Measurements from ENCODE around the gene FGFRL1. TPM values are rescaled to one million over a fixed set of nuclear protein-coding genes. Genes with fewer than 3 reads are reported as not detected.

The FGFRL1 gene
- total RNA-seq, 1 experiment from 2014 or later: 26.1 TPM

DNA sequence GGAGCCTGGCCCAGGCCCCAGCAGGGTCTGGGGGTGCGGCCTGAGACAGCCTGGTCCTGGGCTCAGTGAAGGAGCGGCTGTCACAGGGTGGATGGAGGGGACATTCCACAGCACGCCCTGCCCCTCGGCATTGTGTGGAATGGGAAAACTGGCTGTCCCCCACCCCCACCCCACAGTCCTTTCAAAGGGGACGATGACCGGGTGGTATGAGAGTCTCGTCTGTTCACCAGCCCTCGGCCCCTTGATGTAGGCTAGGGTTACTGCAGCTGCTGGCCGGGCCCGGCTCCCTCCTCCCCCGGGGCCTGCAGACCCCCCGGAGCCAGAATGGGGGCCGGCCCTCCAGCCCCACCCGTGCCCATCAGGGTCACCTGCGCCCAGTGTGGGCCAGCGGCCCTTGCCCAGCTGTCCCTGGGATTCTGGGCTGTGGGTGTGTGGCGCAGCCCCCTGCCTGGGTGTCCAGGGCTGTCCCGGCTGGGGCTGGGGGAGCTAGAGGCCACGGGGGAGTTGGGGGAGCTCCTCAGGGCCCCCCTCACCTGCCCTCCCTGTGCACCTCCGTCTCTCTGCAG, 11.7 kb downstream of the FGFRL1 start:
- Histone ChIP-seq H3K27me3 (ENCODE audit: insufficient read depth, low read length) (no peaks in the 10 kb centered on the region), H3K79me1 (ENCODE audit: insufficient read depth, low read depth, low read length, poor library complexity, severe bottlenecking) (no peaks in the 10 kb centered on the region), H3K9ac (ENCODE audit: extremely low read depth, insufficient read length, low read length) (no peak overlapping the region), H2BK120ac (ENCODE audit: low read depth, low read length, poor library complexity, severe bottlenecking) (no peak overlapping the region), H4K5ac (ENCODE audit: insufficient read length, low read depth, low read length) (no peak overlapping the region), H4K91ac (ENCODE audit: insufficient read length, low read depth, low read length) (no peak overlapping the region), H4K20me1 (ENCODE audit: control insufficient read depth, insufficient read depth, insufficient read length) (no peaks in the 10 kb centered on the region), H2AK5ac (ENCODE audit: insufficient read length, low read length) (no peak overlapping the region), H3K4me2 (ENCODE audit: insufficient read depth, insufficient read length, low read length) (no peak overlapping the region), H3K4ac (ENCODE audit: low read depth, low read length) (no peak overlapping the region), H3K18ac (ENCODE audit: insufficient read length, low read depth, low read length) (no peak overlapping the region), H3T11ph (ENCODE audit: low read length) (no peak overlapping the region), H2BK12ac (ENCODE audit: insufficient read length, low read depth, low read length) (no peak overlapping the region), H3K23me2 (ENCODE audit: insufficient read length, low read depth, low read length, poor library complexity, severe bottlenecking) (no peaks in the 10 kb centered on the region), H3K79me2 (ENCODE audit: insufficient read depth, low read length) (no peaks in the 10 kb centered on the region), H2AFZ (ENCODE audit: low read length) (no peak overlapping the region), H3K27ac (ENCODE audit: insufficient read length, low read depth, low read length) (no peak overlapping the region), H3K9me3 (ENCODE audit: control insufficient read depth, low read depth, low read length) (no peaks in the 10 kb centered on the region), H2BK15ac (ENCODE audit: low read depth, low read length) (no peak overlapping the region), H2BK20ac (ENCODE audit: low read depth, low read length, poor library complexity, severe bottlenecking) (no peak overlapping the region), H3K56ac (ENCODE audit: insufficient read length, low read depth, low read length) (no peak overlapping the region), H3K14ac (ENCODE audit: insufficient read depth, low read length) (no peak overlapping the region), H3K4me1 (ENCODE audit: insufficient read depth, low read length) (no peaks in the 10 kb centered on the region; the same call in 1 of the 2 replicates), H3K23ac (ENCODE audit: insufficient read length, low read depth, low read length) (no peak overlapping the region), H2BK5ac (ENCODE audit: insufficient read length, low read length) (no peak overlapping the region), H4K8ac (replicated peaks; ENCODE audit: insufficient read length, low read depth, low read length) (no peak overlapping the region)
- no peak overlapping the region for H3K4me3 Mint-ChIP-seq
- no peak overlapping the region for H3K27ac Mint-ChIP-seq
- WGBS (ENCODE audit: extremely low coverage, insufficient read length, low lambda C conversion rate): no CpG with 5 or more reads among the region's 20 CpGs
- DNase-seq: no peak
- no peaks in the 10 kb centered on the region for H3K27me3 Mint-ChIP-seq (ENCODE audit: low read depth)
- peaks cover 4 to 14% of the 10 kb centered on the region in 2 experiments; a peak in 3 of 4 replicates for H3K4me1 Mint-ChIP-seq
- TF ChIP-seq, protein P1, sequence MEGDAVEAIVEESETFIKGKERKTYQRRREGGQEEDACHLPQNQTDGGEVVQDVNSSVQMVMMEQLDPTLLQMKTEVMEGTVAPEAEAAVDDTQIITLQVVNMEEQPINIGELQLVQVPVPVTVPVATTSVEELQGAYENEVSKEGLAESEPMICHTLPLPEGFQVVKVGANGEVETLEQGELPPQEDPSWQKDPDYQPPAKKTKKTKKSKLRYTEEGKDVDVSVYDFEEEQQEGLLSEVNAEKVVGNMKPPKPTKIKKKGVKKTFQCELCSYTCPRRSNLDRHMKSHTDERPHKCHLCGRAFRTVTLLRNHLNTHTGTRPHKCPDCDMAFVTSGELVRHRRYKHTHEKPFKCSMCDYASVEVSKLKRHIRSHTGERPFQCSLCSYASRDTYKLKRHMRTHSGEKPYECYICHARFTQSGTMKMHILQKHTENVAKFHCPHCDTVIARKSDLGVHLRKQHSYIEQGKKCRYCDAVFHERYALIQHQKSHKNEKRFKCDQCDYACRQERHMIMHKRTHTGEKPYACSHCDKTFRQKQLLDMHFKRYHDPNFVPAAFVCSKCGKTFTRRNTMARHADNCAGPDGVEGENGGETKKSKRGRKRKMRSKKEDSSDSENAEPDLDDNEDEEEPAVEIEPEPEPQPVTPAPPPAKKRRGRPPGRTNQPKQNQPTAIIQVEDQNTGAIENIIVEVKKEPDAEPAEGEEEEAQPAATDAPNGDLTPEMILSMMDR (conservative IDR thresholded peaks at IDR 0.05): no peak
- peaks cover 0 to 2% of the 10 kb centered on the region in 2 experiments; a peak in 1 of 5 replicates for H3K9me3 Mint-ChIP-seq
- H3K36me3 Mint-ChIP-seq (ENCODE audit: insufficient read depth in 1 of 3, low read depth in 3 of 3): peaks cover 8 to 13% (median 12%) of the 10 kb centered on the region in 3 experiments; a peak in 6 of 7 replicates

Data from H9 (cell line).